GM21528 (cell line): ENCODE data around the gene METTL27.
"Not testable (repeated sequence)": the region's sequence is repeated elsewhere in the genome, so short reads cannot be mapped to it uniquely, and the experiment has no call there.

Experiments
- ATAC-seq: cut with Tn5 transposase; IDR thresholded peaks from one replicate; pipeline ENCODE4 v1.9.1; 2021; ENCODE audit warnings: mild to moderate bottlenecking, moderate library complexity; ENCODE audit not compliant: unreplicated experiment, low FRiP score

Gene METTL27

GRCh38 chr7:73842067-73842976 is at the start of gene METTL27:
TSS of gene METTL27 (minus strand) at chr7:73842516. CDS start at chr7:73842140, 376 bp downstream.
- peak; percentile 76 for ATAC-seq

DNA sequence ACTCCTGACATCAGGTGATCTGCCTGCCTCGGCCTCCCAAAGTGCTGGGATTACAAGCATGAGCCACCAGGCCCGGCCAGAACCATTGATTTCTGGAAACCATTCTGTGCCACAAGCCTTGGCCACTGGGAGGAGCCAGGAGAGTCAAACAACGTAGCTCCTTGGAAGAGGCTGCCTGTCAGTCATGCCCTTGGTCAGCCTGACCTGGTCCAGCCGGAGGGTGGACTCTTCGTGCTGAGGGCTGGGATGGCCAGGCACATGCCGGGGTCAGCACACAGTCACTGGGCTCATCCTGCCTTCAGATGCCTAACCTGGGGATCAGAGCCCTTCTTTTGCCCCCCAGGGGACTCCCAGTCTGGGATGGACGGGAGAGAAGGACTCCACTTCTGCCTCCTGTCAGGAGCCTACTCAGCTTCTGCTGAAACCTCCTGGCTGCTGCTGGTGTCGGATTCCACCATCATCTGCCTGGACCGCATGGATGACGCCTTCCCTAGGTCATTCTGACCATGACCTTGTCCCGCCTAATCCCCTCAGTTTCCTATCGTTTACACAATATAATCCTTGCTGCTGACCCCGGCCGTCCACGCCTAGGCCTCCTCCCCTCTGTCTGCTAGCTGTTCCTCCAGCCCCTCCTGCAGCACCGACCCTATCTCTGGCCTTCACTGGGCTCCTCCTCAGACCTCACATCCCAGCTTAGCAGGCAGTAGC is 49.0 kb upstream of the METTL27 start:
- no peak for ATAC-seq

DNA sequence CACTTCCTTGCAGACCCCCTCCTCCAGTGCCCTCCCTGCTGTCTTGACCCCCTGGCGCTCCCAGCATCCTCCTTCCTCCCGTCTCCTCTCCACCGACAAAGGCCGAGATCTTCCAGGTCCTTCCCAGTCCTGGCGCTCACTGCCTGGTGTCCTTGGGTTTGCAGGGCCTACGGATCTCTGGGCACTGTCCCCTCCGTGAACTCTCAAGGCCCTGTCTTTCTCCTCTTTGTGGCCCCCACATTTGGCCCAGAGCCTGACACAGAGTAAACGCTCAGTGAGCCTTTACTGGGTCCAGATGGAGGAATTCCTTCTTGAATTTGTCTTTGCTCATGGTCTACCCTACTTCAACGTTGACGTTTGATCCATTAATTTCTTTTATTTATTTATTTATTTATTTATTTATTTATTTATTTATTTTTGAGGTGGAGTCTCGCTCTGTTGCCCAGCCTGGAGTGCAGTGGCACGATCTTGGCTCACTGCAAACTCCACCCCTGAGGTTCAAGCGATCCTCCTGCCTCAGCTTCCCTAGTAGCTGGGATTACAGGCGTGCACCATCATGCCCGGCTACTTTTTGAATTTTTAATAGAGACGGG is 48.3 kb upstream of the METTL27 start:
- no peak for ATAC-seq

- ATAC-seq, result no peak
Observed at GRCh38 chr7:73888959-73889358, 46.6 kb upstream of the METTL27 start.

DNA sequence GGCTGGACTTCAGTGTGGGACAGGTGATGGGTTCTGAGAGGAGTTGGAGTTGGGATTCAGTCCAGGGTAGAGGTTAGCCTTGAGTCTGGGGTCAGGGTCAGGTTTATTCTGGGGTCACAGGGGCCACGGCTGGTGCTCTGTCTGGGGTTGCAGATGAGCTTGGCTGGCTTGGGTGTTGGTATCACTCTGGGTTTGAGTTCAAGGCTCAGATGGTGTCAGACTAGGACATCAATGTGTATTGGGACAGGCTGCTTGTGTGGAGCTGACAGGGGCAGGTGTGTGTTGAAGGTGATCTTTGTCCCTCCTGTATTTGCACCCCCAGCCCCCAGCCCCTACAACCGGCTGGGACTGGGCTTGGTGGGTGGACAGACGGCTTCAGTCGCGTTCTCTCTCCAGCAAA is 45.4 kb upstream of the METTL27 start:
- no peak for ATAC-seq

DNA sequence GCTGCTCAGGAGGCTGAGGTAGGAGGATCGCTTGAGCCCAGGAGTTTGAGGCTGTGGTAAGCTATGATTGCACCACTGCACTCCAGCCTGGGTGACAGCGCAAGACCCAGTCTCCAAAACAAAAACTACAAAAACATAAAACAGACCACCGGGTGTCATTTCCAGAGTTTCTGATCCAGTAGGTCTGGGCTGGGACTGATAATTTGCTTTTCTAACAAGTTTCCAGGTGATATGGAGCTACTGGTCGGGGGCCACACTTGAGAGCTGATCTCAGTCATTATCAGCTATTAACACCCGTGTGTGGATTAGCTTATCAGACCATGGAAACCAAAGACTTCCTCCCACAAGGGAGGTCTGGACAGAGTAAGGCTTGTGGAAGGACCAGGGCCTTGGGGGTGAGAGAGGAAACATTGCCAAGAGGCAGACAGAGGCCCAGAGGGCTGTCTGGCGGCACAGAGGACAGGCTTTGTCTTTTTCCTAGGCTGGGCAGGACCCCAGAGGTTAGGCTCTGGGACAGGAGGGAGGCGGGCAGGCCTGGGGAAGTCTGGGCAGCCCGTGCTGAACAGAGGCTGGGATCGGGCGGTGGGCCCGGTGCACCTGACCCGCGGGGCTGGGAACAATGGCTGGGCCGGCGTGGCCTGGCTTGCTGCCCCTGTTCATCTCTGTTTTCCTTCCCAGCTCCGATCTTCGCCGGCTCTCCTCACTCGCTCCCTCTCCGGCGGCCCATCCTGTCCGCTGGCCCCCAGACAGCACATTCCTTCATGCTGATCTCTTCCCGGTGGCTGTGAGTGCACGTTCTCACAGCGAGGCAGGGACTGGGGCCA is 43.9 kb upstream of the METTL27 start:
- ATAC-seq, result no peak

GRCh38 chr7:73885433-73885974 is 43.2 kb upstream of the METTL27 start:
- ATAC-seq, result no peak

DNA sequence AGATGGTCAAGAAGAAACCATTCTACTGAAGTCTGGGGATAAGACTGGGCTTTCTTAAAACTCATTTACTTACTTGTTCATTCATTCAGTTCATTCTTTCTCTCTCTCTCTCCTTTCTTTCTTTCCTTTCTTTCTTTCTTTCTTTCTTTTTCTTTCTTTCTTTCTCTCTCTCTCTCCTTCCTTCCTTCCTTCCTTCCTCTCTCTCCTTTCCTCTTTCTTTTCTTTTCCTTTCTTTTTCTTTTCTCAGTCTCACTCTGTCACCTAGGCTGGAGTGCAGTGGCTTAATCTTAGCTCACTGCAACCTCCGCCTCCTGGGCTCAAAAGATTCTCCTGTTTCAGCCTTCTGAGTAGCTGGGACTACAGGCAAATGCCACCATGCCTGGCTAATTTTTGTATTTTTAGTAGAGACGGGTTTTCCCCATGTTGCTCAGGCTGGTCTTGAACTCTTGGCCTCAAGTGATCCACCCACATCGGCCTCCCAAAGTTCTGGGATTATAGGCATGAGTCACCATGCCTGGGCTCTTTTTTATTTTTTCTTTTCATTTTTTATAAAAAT is 42.6 kb upstream of the METTL27 start:
- not testable (repeated sequence) for ATAC-seq

DNA sequence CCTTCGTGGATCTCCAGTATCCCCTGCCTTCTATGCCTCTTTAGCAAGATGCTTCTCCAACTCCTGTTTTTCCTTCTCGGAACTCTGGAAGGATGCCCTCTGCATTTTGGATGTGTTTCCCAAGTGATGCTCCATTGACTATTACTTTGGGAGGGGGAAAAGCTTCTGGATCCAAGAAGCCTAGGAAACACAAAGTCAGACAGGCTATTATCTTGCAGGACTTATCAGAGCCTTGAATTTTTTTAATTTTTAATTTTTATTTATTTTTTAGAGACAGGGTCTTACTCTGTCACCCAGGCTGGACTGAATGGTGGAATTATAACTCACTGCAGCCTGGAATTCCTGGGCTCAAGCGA is 39.7 kb upstream of the METTL27 start:
- no peak for ATAC-seq

DNA sequence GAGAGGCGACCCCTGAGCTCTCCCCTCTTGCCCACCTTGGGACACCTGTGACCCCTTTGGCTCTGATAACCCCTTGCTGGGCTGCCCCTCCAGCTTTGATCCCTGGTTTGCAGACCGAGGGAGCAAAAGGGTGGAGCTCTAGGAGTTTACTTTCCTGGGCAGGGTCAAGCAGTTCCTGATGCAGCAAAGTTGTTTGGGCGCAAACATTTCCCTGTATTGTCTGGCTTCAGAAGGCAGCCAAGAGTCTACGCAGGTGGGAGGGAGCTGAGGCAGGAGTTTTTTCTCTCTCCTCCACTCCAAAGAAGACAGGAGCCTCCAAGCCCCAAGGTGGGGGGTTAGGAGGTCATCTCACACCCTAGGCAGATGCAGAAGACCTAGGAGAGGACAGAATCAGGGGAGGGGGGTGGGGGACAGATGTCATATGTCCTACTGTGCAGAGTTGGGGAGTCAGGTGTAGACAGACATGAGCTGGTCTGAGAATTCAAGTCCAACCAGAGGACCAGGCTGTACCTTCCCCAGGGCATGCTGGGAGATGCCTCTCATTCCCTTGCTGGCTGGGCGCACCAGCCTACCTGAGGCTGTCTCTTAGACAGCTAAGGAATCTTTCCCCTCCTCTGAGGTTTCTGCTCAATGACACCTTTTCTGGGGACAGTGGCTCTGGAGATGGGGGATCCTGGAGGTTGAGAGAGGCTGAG is 39.2 kb upstream of the METTL27 start:
- no peak for ATAC-seq

DNA sequence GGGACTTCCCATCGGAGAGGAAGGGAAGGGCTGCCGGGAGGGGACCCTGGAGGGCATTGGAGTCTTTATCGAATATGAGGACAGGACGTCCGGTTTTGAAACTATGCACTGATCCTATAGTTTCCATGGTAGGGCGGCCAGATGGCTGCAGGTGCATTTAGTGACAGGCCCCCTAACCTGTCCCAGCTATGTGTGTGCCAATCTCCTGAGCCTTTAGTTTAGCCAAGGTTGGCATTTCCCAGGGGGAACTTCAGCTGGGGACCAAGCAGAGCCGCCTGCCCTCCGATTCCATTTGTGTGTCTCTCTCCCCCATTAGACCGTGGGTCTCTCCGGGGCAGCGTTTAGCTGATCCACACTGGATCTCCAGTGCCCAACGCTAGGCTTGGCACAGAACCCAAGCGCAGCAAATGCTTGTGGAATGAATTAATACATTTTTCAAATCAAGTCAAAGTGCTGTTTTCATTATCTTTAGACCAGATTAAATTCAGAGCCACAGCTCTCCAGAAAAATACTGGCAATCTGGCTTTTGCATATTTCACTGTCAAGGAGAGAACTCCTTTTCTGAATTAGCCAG is 38.5 kb upstream of the METTL27 start:
- ATAC-seq, result no peak

DNA sequence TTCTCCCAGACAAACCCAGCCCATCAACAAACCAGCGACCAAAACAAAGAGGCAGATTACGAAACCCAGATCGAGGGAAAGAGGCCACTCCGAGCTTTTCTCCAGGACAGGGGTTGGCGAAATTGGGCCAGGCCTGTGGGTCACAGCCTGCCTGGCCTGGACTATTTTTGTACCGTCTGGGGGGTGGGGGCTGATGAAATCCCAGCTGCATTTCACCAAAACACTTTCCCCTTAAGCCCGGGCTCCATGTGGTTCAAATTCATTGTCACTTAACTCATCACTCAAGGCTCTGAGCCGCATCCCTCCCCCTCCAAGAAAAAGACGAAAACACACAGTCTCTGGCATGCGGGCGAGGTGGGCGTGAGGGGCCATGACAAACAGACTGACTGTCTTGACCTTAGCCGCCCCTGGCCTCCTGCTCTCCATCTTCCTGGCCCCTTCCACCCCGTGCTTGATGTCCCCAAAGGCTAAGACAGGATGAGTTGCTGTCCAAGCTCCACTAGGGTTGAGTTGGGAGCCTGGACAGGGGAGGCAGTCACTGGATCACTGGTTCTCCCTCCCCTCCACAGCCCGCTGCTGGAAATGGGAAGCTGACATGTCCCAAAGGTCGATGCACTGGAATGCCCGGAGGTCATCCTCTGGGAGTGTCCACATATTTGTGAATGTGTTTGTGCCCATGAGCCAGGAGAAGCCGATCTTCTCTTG is 37.8 kb upstream of the METTL27 start:
- ATAC-seq, result no peak

GRCh38 chr7:73876973-73877372 is 34.7 kb upstream of the METTL27 start:
- ATAC-seq, result no peak

- ATAC-seq, result no peak
Observed at GRCh38 chr7:73876361-73876760, 34.0 kb upstream of the METTL27 start.

GRCh38 chr7:73872056-73872908 is 30.0 kb upstream of the METTL27 start:
- ATAC-seq, result no peak

DNA sequence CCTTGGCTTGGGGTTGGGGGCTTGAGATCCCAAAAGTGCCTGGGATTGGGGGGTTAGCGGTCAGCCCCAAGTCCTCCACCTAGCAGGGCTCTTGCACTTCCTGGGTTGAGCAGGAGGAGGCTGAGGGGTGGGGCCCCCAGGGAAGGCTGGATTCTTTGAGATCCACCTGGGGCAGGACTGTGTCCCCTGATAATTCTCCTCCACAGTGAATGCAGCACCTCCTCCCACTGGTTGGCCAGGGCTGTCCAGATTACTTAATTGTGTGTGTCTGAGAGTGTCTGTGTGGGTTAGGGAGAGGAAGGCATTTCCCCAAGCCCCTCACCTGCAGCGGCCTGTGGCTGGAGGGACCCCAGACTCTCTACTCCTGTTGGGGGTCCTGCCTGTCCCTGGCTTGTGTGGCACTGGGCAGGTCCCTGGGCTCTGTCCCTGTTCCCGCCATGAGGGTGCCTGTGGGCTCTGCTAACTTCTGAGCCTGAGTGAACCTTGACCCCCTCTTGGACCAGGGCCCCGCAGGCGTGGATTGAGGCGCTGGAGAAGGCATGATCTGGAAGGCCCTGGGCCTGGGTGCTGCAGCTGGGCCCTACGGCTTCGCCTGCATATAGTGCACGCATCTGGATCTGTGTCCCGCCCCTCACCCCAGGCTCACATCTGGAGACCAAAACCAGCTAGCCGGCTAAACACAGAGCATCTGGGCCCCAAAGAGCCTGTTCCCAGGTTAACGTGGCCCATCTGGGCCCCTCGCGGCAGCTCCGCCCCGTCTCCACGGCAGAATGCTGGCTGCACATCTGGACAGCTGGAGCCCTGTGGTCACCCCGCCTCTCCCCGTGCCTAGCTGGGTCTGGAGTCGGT is 29.1 kb upstream of the METTL27 start:
- no peak for ATAC-seq

- ATAC-seq, result no peak
Observed at GRCh38 chr7:73870041-73870492, 27.8 kb upstream of the METTL27 start.
